Neural cell (in vitro differentiated cells): ENCODE results near the gene EIF2B2. TPM values are rescaled to one million over a fixed set of nuclear protein-coding genes. Genes with fewer than 3 reads are reported as not detected.

Experiments used
- H2AFZ ChIP-seq: fragments of 200-600, 300-800 bp; sonication (generic), shearing (Covaris generic); 2 replicates; pipeline ENCODE4 v1.6.0; 2014; ENCODE audit warnings: low read depth, mild to moderate bottlenecking, antibody characterized with exemption, low read length, moderate library complexity
- H3F3A ChIP-seq: fragments of 200-600 bp; shearing (Covaris generic); 2 replicates; pipeline ENCODE4 v1.6.1; 2016; ENCODE audit warnings: mild to moderate bottlenecking, moderate library complexity, mixed read lengths, antibody characterized with exemption, low read length; ENCODE audit not compliant: insufficient read depth, poor library complexity, severe bottlenecking
- H3K27ac ChIP-seq: fragments of 200-600, 300-800 bp; sonication (generic), shearing (Covaris generic); 2 replicates; pipeline ENCODE4 v1.5.1; 2014; ENCODE audit warnings: mild to moderate bottlenecking, low read length, moderate library complexity
- H3K27me3 ChIP-seq: fragments of 300-800, 200-600 bp; sonication (generic), shearing (Covaris generic); 2 replicates; pipeline ENCODE4 v1.6.0; 2014; ENCODE audit warnings: mild to moderate bottlenecking, low read depth, low read length, moderate library complexity; ENCODE audit not compliant: insufficient read depth
- H3K36me3 ChIP-seq: fragments of 300-800, 200-600 bp; sonication (generic), shearing (Covaris generic); 2 replicates; pipeline ENCODE4 v1.5.1; 2014; ENCODE audit warnings: mild to moderate bottlenecking, antibody characterized with exemption, low read length, moderate library complexity; ENCODE audit not compliant: insufficient read depth
- H3K4me2 ChIP-seq: fragments of 300-800, 200-600 bp; sonication (generic), shearing (Covaris generic); 2 replicates; pipeline ENCODE4 v1.6.0; 2014; ENCODE audit warnings: mild to moderate bottlenecking, low read length
- H3K4me3 ChIP-seq: fragments of 300-800, 200-600 bp; sonication (generic), shearing (Covaris generic); 2 replicates; pipeline ENCODE4 v1.5.1; 2014; ENCODE audit warnings: mild to moderate bottlenecking, low read length, moderate library complexity
- H3K79me2 ChIP-seq: fragments of 200-600 bp; shearing (Covaris generic); replicated peaks from 2 replicates; pipeline ENCODE4 v1.6.0; 2014; ENCODE audit warnings: mild to moderate bottlenecking, low read length, moderate library complexity; ENCODE audit not compliant: insufficient read depth
- H3K9ac ChIP-seq: fragments of 300-800, 200-600 bp; sonication (generic), shearing (Covaris generic); 2 replicates; pipeline ENCODE4 v1.6.1; 2016; ENCODE audit warnings: mild to moderate bottlenecking, low read length, mixed read lengths
- H3K9me2 ChIP-seq: fragments of 200-600 bp; shearing (Covaris generic); 2 replicates; pipeline ENCODE4 v1.6.1; 2016; ENCODE audit warnings: mild to moderate bottlenecking, low read length, mixed read lengths; ENCODE audit not compliant: insufficient read depth
- H3K9me3 ChIP-seq: fragments of 200-600, 300-800 bp; sonication (generic), shearing (Covaris generic); 2 replicates; pipeline ENCODE4 v1.6.1; 2016; ENCODE audit warnings: mild to moderate bottlenecking, mixed run types, low read length, moderate library complexity, mixed read lengths
- H4K20me1 ChIP-seq: fragments of 200-600 bp; shearing (Covaris generic); 2 replicates; pipeline ENCODE4 v1.6.1; 2016; ENCODE audit warnings: mild to moderate bottlenecking, mixed run types; ENCODE audit not compliant: insufficient read depth
- CTCF ChIP-seq: fragments of 450-650 bp; IDR thresholded peaks from 2 replicates; pipeline ENCODE4 v1.5.1; 2014; ENCODE audit warnings: antibody characterized with exemption, mild to moderate bottlenecking, moderate library complexity; ENCODE audit not compliant: poor library complexity, severe bottlenecking
- EP300 ChIP-seq: fragments of 450-650 bp; conservative IDR thresholded peaks from 2 replicates; pipeline ENCODE4 v1.6.1; 2014; ENCODE audit warnings: antibody characterized with exemption, mild to moderate bottlenecking, moderate library complexity; ENCODE audit not compliant: poor library complexity, severe bottlenecking
- EZH2 ChIP-seq: fragments of 200-600, 300-800 bp; shearing (Covaris generic), sonication (generic); IDR thresholded peaks from 2 replicates; pipeline ENCODE4 v1.6.1; 2014; ENCODE audit warnings: antibody characterized with exemption, low read length, borderline replicate concordance, mild to moderate bottlenecking; ENCODE audit not compliant: insufficient read depth, poor library complexity, severe bottlenecking
- MXI1 ChIP-seq: fragments of 450-650 bp; conservative IDR thresholded peaks from 2 replicates; pipeline ENCODE4 v1.6.1; 2014; ENCODE audit warnings: antibody characterized with exemption, mild to moderate bottlenecking; ENCODE audit not compliant: poor library complexity, severe bottlenecking
- POLR2AphosphoS5 ChIP-seq: IDR thresholded peaks from 2 replicates; pipeline ENCODE4 v1.6.1; 2012
- RAD21 ChIP-seq: fragments of 450-650 bp; conservative IDR thresholded peaks from 2 replicates; pipeline ENCODE4 v1.6.1; 2014; ENCODE audit warnings: antibody characterized with exemption, mild to moderate bottlenecking, moderate library complexity
- REST ChIP-seq: IDR thresholded peaks from 2 replicates; pipeline ENCODE4 v1.6.1; 2012; ENCODE audit warnings: borderline replicate concordance
- SMC3 ChIP-seq: fragments of 450-650 bp; conservative IDR thresholded peaks from 2 replicates; pipeline ENCODE4 v1.6.1; 2014; ENCODE audit warnings: antibody characterized with exemption, mild to moderate bottlenecking, moderate library complexity; ENCODE audit not compliant: poor library complexity
- TAF1 ChIP-seq: IDR thresholded peaks from 2 replicates; pipeline ENCODE4 v1.6.1; 2012; ENCODE audit warnings: low read depth
- polyA plus RNA-seq: library from polyadenylated mRNA; depleted of rRNA; stranded (reverse); fragments of >200 nt; gene quantifications from 2 replicates; pipeline ENCODE4 v1.2.3, GENCODE V29; 2014

The EIF2B2 gene
- polyA plus RNA-seq, 1 donor from 2014 or later, result 43.1 TPM

- H3K27ac ChIP-seq, result no peak overlapping the region
- H3K9me2 ChIP-seq, result no peaks in the 10 kb centered on the region
- no peaks in the 10 kb centered on the region for H3K9me3 ChIP-seq
- no peak overlapping the region for H2AFZ ChIP-seq
- no peaks in the 10 kb centered on the region for H3K79me2 ChIP-seq
- TF ChIP-seq MXI1, result no peak
- TF ChIP-seq RAD21, result no peak
- no peak for TF ChIP-seq SMC3
- H3K9ac ChIP-seq, result no peak overlapping the region
- H3K36me3 ChIP-seq, result no peaks in the 10 kb centered on the region
- H3K4me3 ChIP-seq, result no peak overlapping the region
- H4K20me1 ChIP-seq, result no peaks in the 10 kb centered on the region
- no peaks in the 10 kb centered on the region for H3F3A ChIP-seq
- H3K27me3 ChIP-seq, result peaks cover 5% of the 10 kb centered on the region
- no peak overlapping the region for H3K4me2 ChIP-seq
These were observed 42.0 kb upstream of the EIF2B2 start for GRCh38 chr14:74960736-74961135.

GRCh38 chr14:74961238-74961911 is 41.3 kb upstream of the EIF2B2 start:
- TF ChIP-seq CTCF (no peak), MXI1 (no peak), POLR2AphosphoS5 (no peak), REST (no peak), TAF1 (no peak), EZH2 (no peak), SMC3 (no peak), RAD21 (no peak), EP300 (no peak)
- no peaks in the 10 kb centered on the region for H4K20me1 ChIP-seq
- no peaks in the 10 kb centered on the region for H3K9me3 ChIP-seq
- no peak overlapping the region for H3K9ac ChIP-seq
- H3K79me2 ChIP-seq, result no peaks in the 10 kb centered on the region
- H3K4me2 ChIP-seq, result no peak overlapping the region
- H3K36me3 ChIP-seq, result no peaks in the 10 kb centered on the region
- H3K9me2 ChIP-seq, result no peaks in the 10 kb centered on the region
- H3K4me3 ChIP-seq, result no peak overlapping the region
- H3K27ac ChIP-seq, result no peak overlapping the region
- H3F3A ChIP-seq, result no peaks in the 10 kb centered on the region
- H3K27me3 ChIP-seq, result no peaks in the 10 kb centered on the region
- no peak overlapping the region for H2AFZ ChIP-seq
